ENCODE results near the gene CTIF. TPM values are rescaled to one million over a fixed set of nuclear protein-coding genes. Genes with fewer than 3 reads are reported as not detected.

Gene CTIF
- polyA plus RNA-seq, 3 donors, result 0.38 to 8.7 (median 1.2) TPM

GRCh38 chr18:48703418-48703817 lies 164.6 kb downstream of the CTIF start:
- Histone ChIP-seq H3K4me3 (replicated peaks in 1 of 3; ENCODE audit: low read depth in 2 of 3, low read length in 3 of 3) (no peak overlapping the region), H3K4me2 (replicated peaks; ENCODE audit: extremely low read depth, low read length, poor library complexity, severe bottlenecking) (no peak overlapping the region), H3K79me2 (ENCODE audit: insufficient read depth, low read length) (no peaks in the 10 kb centered on the region), H3K27me3 (ENCODE audit: control insufficient read depth in 2 of 2, insufficient read depth in 2 of 2, low read length in 2 of 2) (no peaks in the 10 kb centered on the region), H3K4me1 (ENCODE audit: control insufficient read depth in 1 of 2, insufficient read depth in 2 of 2, low read length in 2 of 2) (peaks cover 18% of the 10 kb centered on the region in 2 donors), H3K27ac (ENCODE audit: low read depth in 1 of 2, low read length in 2 of 2) (no peak overlapping the region), H3K36me3 (replicated peaks in 1 of 2; ENCODE audit: control insufficient read depth in 1 of 2, insufficient read depth in 2 of 2, low read length in 2 of 2) (no peaks in the 10 kb centered on the region), H4K20me1 (ENCODE audit: insufficient read depth, low read length) (no peaks in the 10 kb centered on the region), H2AFZ (ENCODE audit: insufficient read depth, low read depth, low read length, poor library complexity, severe bottlenecking) (no peak overlapping the region), H3K9ac (ENCODE audit: insufficient read depth, low read length, poor library complexity, severe bottlenecking) (no peak overlapping the region), H3K9me3 (replicated peaks in 1 of 2; ENCODE audit: control insufficient read depth in 1 of 2, insufficient read depth in 1 of 2, low read length in 2 of 2) (no peaks in the 10 kb centered on the region)
- peaks cover 4 to 9% of the 10 kb centered on the region in 2 donors for H3K36me3 Mint-ChIP-seq
- TF ChIP-seq CTCF (IDR thresholded peaks at IDR 0.05), result no peak
- 83% methylated on average over 1 of the region's 4 CpGs for WGBS (ENCODE audit: insufficient coverage)
- no peaks in the 10 kb centered on the region for H3K9me3 Mint-ChIP-seq
- H3K27ac Mint-ChIP-seq, result no peak overlapping the region
- DNase-seq, result no peak
- intact Hi-C loops (cut with micrococcal nuclease), result loop anchor here in 1 of 2 donors (10.0 kb wide), 1 partner anchor 61 kb away; no protein-coding TSS in a partner anchor
- no peak overlapping the region for H3K4me3 Mint-ChIP-seq
- peaks cover 0 to 1% (median 0%) of the 10 kb centered on the region in 3 donors for H3K27me3 Mint-ChIP-seq (ENCODE audit: low read depth in 3 of 3)
- H3K4me1 Mint-ChIP-seq, result peaks cover 21% of the 10 kb centered on the region

DNA sequence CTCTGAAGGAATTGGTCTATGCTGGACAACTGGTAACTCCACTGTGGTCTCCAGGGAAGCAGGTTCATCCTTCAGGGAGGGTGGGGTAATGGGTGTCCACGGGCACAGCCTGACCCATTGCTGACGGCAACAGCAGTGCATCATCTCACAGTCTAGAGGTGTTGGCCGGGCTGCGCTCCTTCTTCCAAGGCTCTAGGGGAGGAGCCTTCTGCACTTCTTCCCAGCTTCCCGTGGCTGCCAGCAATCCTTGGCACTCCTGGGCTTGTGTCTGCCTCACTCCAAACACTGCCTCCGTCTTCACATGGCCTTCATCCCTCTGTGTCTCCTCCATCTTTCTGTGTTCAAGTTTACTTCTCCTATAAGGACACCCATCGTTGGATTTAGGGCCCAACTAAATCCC lies 166.2 kb downstream of the CTIF start:
- DNase-seq, result no peak
- Histone ChIP-seq H4K20me1 (ENCODE audit: insufficient read depth, low read length) (no peaks in the 10 kb centered on the region), H3K79me2 (ENCODE audit: insufficient read depth, low read length) (no peaks in the 10 kb centered on the region), H3K4me1 (ENCODE audit: control insufficient read depth in 1 of 2, insufficient read depth in 2 of 2, low read length in 2 of 2) (peaks cover 10 to 11% of the 10 kb centered on the region in 2 donors), H3K27me3 (ENCODE audit: control insufficient read depth in 2 of 2, insufficient read depth in 2 of 2, low read length in 2 of 2) (no peaks in the 10 kb centered on the region), H3K36me3 (replicated peaks in 1 of 2; ENCODE audit: control insufficient read depth in 1 of 2, insufficient read depth in 2 of 2, low read length in 2 of 2) (no peaks in the 10 kb centered on the region), H3K27ac (ENCODE audit: low read depth in 1 of 2, low read length in 2 of 2) (no peak overlapping the region), H3K9me3 (replicated peaks in 1 of 2; ENCODE audit: control insufficient read depth in 1 of 2, insufficient read depth in 1 of 2, low read length in 2 of 2) (no peaks in the 10 kb centered on the region), H3K4me2 (replicated peaks; ENCODE audit: extremely low read depth, low read length, poor library complexity, severe bottlenecking) (no peak overlapping the region), H3K4me3 (replicated peaks in 1 of 3; ENCODE audit: low read depth in 2 of 3, low read length in 3 of 3) (no peak overlapping the region), H3K9ac (ENCODE audit: insufficient read depth, low read length, poor library complexity, severe bottlenecking) (no peak overlapping the region), H2AFZ (ENCODE audit: insufficient read depth, low read depth, low read length, poor library complexity, severe bottlenecking) (no peak overlapping the region)
- TF ChIP-seq CTCF (IDR thresholded peaks at IDR 0.05), result no peak
- peak overlapping the region in 1 of 7 donors; percentile 21 for H3K27ac Mint-ChIP-seq
- intact Hi-C loops (cut with micrococcal nuclease), result loop anchor here in 1 of 2 donors (10.0 kb wide), 1 partner anchor 60 kb away; no protein-coding TSS in a partner anchor
- no peaks in the 10 kb centered on the region for H3K9me3 Mint-ChIP-seq
- H3K4me1 Mint-ChIP-seq, result peaks cover 14% of the 10 kb centered on the region
- no peak overlapping the region for H3K4me3 Mint-ChIP-seq
- WGBS (ENCODE audit: insufficient coverage), result 97% methylated on average over 7 of the region's 7 CpGs
- peaks cover 0 to 10% of the 10 kb centered on the region in 2 donors for H3K36me3 Mint-ChIP-seq
- H3K27me3 Mint-ChIP-seq (ENCODE audit: low read depth in 3 of 3), result peaks cover 0 to 4% (median 0%) of the 10 kb centered on the region in 3 donors
